DOHH2 (cell line): ENCODE results near the gene TEX48.

Source experiments
- H3F3A ChIP-seq: fragments of 200-600 bp; sonication (generic), shearing (Covaris generic); 2 replicates; pipeline ENCODE4 v1.6.0; 2016; ENCODE audit warnings: antibody characterized with exemption, mild to moderate bottlenecking; ENCODE audit not compliant: control insufficient read depth, insufficient read depth
- H3K27ac ChIP-seq: fragments of 200-600 bp; sonication (generic); 2 replicates; pipeline ENCODE4 v1.5.1; 2014; ENCODE audit warnings: low read depth, mild to moderate bottlenecking, low read length, moderate library complexity
- H3K27me3 ChIP-seq: fragments of 200-600 bp; sonication (generic); 2 replicates; pipeline ENCODE4 v1.6.1; 2014; ENCODE audit warnings: mild to moderate bottlenecking, low read length, mixed read lengths; ENCODE audit not compliant: control insufficient read depth
- H3K36me3 ChIP-seq: fragments of 200-600 bp; sonication (generic); 2 replicates; pipeline ENCODE4 v1.6.1; 2014; ENCODE audit warnings: mild to moderate bottlenecking, low read length, moderate library complexity, mixed read lengths; ENCODE audit not compliant: control insufficient read depth
- H3K4me1 ChIP-seq: fragments of 200-600 bp; sonication (generic); 2 replicates; pipeline ENCODE4 v1.6.1; 2014; ENCODE audit warnings: mild to moderate bottlenecking, low read length, mixed read lengths; ENCODE audit not compliant: control insufficient read depth
- H3K4me2 ChIP-seq: fragments of 200-600 bp; sonication (generic); 2 replicates; pipeline ENCODE4 v1.6.0; 2014; ENCODE audit warnings: mild to moderate bottlenecking, low read length, moderate library complexity
- H3K4me3 ChIP-seq: fragments of 200-600 bp; sonication (generic); 2 replicates; pipeline ENCODE4 v1.5.1; 2014; ENCODE audit warnings: mild to moderate bottlenecking, low read length, mixed read lengths
- H3K79me2 ChIP-seq: fragments of 200-600 bp; sonication (generic); 2 replicates; pipeline ENCODE4 v1.6.1; 2014; ENCODE audit warnings: mild to moderate bottlenecking, low read length, mixed read lengths; ENCODE audit not compliant: control insufficient read depth
- H3K9me2 ChIP-seq: fragments of 200-600 bp; sonication (generic); replicated peaks from 2 replicates; pipeline ENCODE4 v1.6.1; 2014; ENCODE audit warnings: mild to moderate bottlenecking, low read length, mixed read lengths; ENCODE audit not compliant: control insufficient read depth
- H3K9me3 ChIP-seq: fragments of 200-600 bp; sonication (generic); 2 replicates; pipeline ENCODE4 v1.6.1; 2014; ENCODE audit warnings: antibody characterized with exemption, low read length, mixed read lengths; ENCODE audit not compliant: control insufficient read depth, insufficient read depth
- H4K20me1 ChIP-seq: fragments of 200-600 bp; sonication (generic); 2 replicates; pipeline ENCODE4 v1.6.0; 2014; ENCODE audit warnings: low read depth, mild to moderate bottlenecking, antibody characterized with exemption, low read length, moderate library complexity; ENCODE audit not compliant: control insufficient read depth, insufficient read depth
- EZH2phosphoT487 ChIP-seq: fragments of 200-600 bp; sonication (generic); IDR thresholded peaks from 2 replicates; pipeline ENCODE4 v1.6.1; 2017; ENCODE audit warnings: borderline replicate concordance, mild to moderate bottlenecking, antibody characterized with exemption, low read length, moderate library complexity, mixed read lengths
- TF ChIP-seq, protein P1 (sequence below): fragments of 200-600 bp; sonication (generic); IDR thresholded peaks from one replicate; pipeline ENCODE4 v1.5.1; 2014; ENCODE audit warnings: antibody characterized with exemption, mild to moderate bottlenecking, low read depth, low read length; ENCODE audit not compliant: poor library complexity, severe bottlenecking

Gene TEX48

GRCh38 chr9:114695948-114696347 is 14.0 kb upstream of the TEX48 start:
- Histone ChIP-seq H3K27me3 (peaks cover 32% of the 10 kb centered on the region), H3K9me2 (no peaks in the 10 kb centered on the region), H3K36me3 (no peaks in the 10 kb centered on the region), H3K4me2 (no peak overlapping the region), H3K79me2 (no peaks in the 10 kb centered on the region), H3K27ac (no peak overlapping the region), H3F3A (no peaks in the 10 kb centered on the region), H3K4me1 (no peaks in the 10 kb centered on the region), H3K4me3 (no peak overlapping the region), H4K20me1 (no peaks in the 10 kb centered on the region), H3K9me3 (no peaks in the 10 kb centered on the region)
- TF ChIP-seq EZH2phosphoT487, result no peak
- TF ChIP-seq, protein P1, sequence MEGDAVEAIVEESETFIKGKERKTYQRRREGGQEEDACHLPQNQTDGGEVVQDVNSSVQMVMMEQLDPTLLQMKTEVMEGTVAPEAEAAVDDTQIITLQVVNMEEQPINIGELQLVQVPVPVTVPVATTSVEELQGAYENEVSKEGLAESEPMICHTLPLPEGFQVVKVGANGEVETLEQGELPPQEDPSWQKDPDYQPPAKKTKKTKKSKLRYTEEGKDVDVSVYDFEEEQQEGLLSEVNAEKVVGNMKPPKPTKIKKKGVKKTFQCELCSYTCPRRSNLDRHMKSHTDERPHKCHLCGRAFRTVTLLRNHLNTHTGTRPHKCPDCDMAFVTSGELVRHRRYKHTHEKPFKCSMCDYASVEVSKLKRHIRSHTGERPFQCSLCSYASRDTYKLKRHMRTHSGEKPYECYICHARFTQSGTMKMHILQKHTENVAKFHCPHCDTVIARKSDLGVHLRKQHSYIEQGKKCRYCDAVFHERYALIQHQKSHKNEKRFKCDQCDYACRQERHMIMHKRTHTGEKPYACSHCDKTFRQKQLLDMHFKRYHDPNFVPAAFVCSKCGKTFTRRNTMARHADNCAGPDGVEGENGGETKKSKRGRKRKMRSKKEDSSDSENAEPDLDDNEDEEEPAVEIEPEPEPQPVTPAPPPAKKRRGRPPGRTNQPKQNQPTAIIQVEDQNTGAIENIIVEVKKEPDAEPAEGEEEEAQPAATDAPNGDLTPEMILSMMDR, result no peak

GRCh38 chr9:114694719-114695269 is 12.8 kb upstream of the TEX48 start:
- H4K20me1 ChIP-seq, result no peaks in the 10 kb centered on the region
- no peaks in the 10 kb centered on the region for H3K79me2 ChIP-seq
- no peak overlapping the region for H3K4me2 ChIP-seq
- H3K9me3 ChIP-seq, result no peaks in the 10 kb centered on the region
- H3K27ac ChIP-seq, result no peak overlapping the region
- no peaks in the 10 kb centered on the region for H3F3A ChIP-seq
- H3K36me3 ChIP-seq, result no peaks in the 10 kb centered on the region
- no peak overlapping the region for H3K4me3 ChIP-seq
- H3K9me2 ChIP-seq, result no peaks in the 10 kb centered on the region
- no peaks in the 10 kb centered on the region for H3K4me1 ChIP-seq
- TF ChIP-seq EZH2phosphoT487, result no peak
- TF ChIP-seq, protein P1, result no peak
- H3K27me3 ChIP-seq, result peaks cover 35% of the 10 kb centered on the region

- Histone ChIP-seq H3K27ac (no peak overlapping the region), H3K9me3 (no peaks in the 10 kb centered on the region), H3K27me3 (peaks cover 35% of the 10 kb centered on the region), H3F3A (no peaks in the 10 kb centered on the region), H3K4me1 (no peaks in the 10 kb centered on the region), H3K79me2 (no peaks in the 10 kb centered on the region), H3K4me2 (no peak overlapping the region), H4K20me1 (no peaks in the 10 kb centered on the region), H3K4me3 (no peak overlapping the region), H3K36me3 (no peaks in the 10 kb centered on the region), H3K9me2 (no peaks in the 10 kb centered on the region)
- TF ChIP-seq, protein P1, result no peak
- no peak for TF ChIP-seq EZH2phosphoT487
Measured at GRCh38 chr9:114694146-114694545, 12.2 kb upstream of the TEX48 start.
